K562 (cell line): Measurements from ENCODE around the gene CASP6. TPM values are rescaled to one million over a fixed set of nuclear protein-coding genes. Genes with fewer than 3 reads are reported as not detected.
A peak's percentile ranks its signal among the peaks of the same experiment; 100 is the strongest.

ENCODE experiments used
- BRD9 ChIP-seq: fragments of 450-650 bp; IDR thresholded peaks from 2 replicates; pipeline ENCODE4 v1.6.1; 2018; ENCODE audit warnings: low read depth; ENCODE audit not compliant: partially characterized antibody
- CTBP1 ChIP-seq: fragments of 450-650 bp; IDR thresholded peaks from 2 replicates; pipeline ENCODE4 v1.6.1; 2016; ENCODE audit warnings: borderline replicate concordance
- DACH1 ChIP-seq: fragments of 450-650 bp; IDR thresholded peaks from 2 replicates; pipeline ENCODE4 v1.6.1; 2018; ENCODE audit not compliant: partially characterized antibody
- ELK1 ChIP-seq: sonication (generic); formaldehyde crosslinking; IDR thresholded peaks from 2 replicates; pipeline ENCODE4 v1.8.1; 2022; ENCODE audit warnings: missing genetic modification reagents
- ETV5 ChIP-seq: sonication (generic); formaldehyde crosslinking; IDR thresholded peaks from 2 replicates; pipeline ENCODE4 v1.4.0; 2020; ENCODE audit warnings: low read depth, mild to moderate bottlenecking, missing genetic modification reagents
- FOXO4 ChIP-seq: fragments of 450-650 bp; formaldehyde crosslinking; IDR thresholded peaks from 2 replicates; pipeline ENCODE4 v1.4.0; 2020; ENCODE audit warnings: mild to moderate bottlenecking, moderate library complexity
- LEF1 ChIP-seq: fragments of 450-650 bp; IDR thresholded peaks from 2 replicates; pipeline ENCODE4 v1.6.1; 2016; ENCODE audit warnings: mild to moderate bottlenecking
- PATZ1 ChIP-seq: fragments of 250-450 bp; sonication (Bioruptor Pico); IDR thresholded peaks from 2 replicates; pipeline ENCODE4 v1.5.0; 2020; ENCODE audit warnings: mild to moderate bottlenecking, borderline replicate concordance
- SUPT5H ChIP-seq: fragments of 450-650 bp; IDR thresholded peaks from 2 replicates; pipeline ENCODE4 v1.6.1; 2016
- XRCC3 ChIP-seq: fragments of 450-650 bp; IDR thresholded peaks from 2 replicates; pipeline ENCODE4 v1.6.1; 2017; ENCODE audit warnings: mild to moderate bottlenecking, moderate library complexity
- YBX1 ChIP-seq: fragments of 450-650 bp; IDR thresholded peaks from 2 replicates; pipeline ENCODE4 v1.7.1; 2016; ENCODE audit warnings: mild to moderate bottlenecking
- ZFP1 ChIP-seq: fragments of 450-650 bp; formaldehyde crosslinking; IDR thresholded peaks from 2 replicates; pipeline ENCODE4 v1.4.0; 2020; ENCODE audit warnings: mild to moderate bottlenecking, mixed read lengths
- ZFX ChIP-seq: sonication (generic); formaldehyde crosslinking; IDR thresholded peaks from 2 replicates; pipeline ENCODE4 v1.8.0; 2022; ENCODE audit warnings: mild to moderate bottlenecking, missing genetic modification reagents, moderate library complexity
- ZNF584 ChIP-seq: fragments of 200-800 bp; sonication (Bioruptor generic); IDR thresholded peaks from 2 replicates; pipeline ENCODE4 v1.6.1; 2016; ENCODE audit warnings: low read depth, mild to moderate bottlenecking, missing genetic modification characterization, missing compliant biosample characterization
- polyA plus RNA-seq, 8 experiments: library from polyadenylated mRNA; depleted of rRNA in 4 of 8; stranded (reverse) in 5 of 8; unstranded in 3 of 8; fragments of >200 nt; fragmentation: Nextera tagmentation in 2 of 8; fragmentation: Illumina TruSeq in 1 of 8; extraction: Ambion mirVana in 2 of 8; extraction: Trizol in 1 of 8; gene quantifications; 2 replicates each; pipeline versions ENCODE4 v1.2.1 to v1.2.3, GENCODE V29; 2011 to 2014; ENCODE audit warnings: inconsistent platforms in 1 of 8, missing spikeins in 1 of 8
- total RNA-seq, 7 experiments: library from RNA; depleted of rRNA in 6 of 7; stranded (reverse); fragments of >200 nt in 6 of 7; fragmentation: Illumina TruSeq in 2 of 7; extraction: Trizol in 2 of 7; gene quantifications; 2 replicates each; pipeline versions ENCODE4 v1.2.1 to v1.2.3, GENCODE V29; 2011 to 2021; ENCODE audit warnings: low replicate concordance in 1 of 7
- TF ChIP-seq, protein P1 (sequence below): fragments of 200-800 bp; sonication (Bioruptor generic); IDR thresholded peaks from 2 replicates; pipeline ENCODE4 v1.6.1; 2016; ENCODE audit warnings: missing genetic modification characterization, missing compliant biosample characterization
- TF ChIP-seq, protein P2 (sequence below): IDR thresholded peaks from 2 replicates; pipeline ENCODE4 v1.6.1; 2011; ENCODE audit warnings: borderline replicate concordance, low read depth, mild to moderate bottlenecking, moderate library complexity, low read length; ENCODE audit not compliant: insufficient read depth, poor library complexity, severe bottlenecking

The CASP6 gene
- total and polyA plus RNA-seq, 9 of the 15 experiments (the other 6 are each of a cell fraction or from before 2014, with no cell fraction given): 20.8 to 72.7 (median 39.1) TPM

DNA sequence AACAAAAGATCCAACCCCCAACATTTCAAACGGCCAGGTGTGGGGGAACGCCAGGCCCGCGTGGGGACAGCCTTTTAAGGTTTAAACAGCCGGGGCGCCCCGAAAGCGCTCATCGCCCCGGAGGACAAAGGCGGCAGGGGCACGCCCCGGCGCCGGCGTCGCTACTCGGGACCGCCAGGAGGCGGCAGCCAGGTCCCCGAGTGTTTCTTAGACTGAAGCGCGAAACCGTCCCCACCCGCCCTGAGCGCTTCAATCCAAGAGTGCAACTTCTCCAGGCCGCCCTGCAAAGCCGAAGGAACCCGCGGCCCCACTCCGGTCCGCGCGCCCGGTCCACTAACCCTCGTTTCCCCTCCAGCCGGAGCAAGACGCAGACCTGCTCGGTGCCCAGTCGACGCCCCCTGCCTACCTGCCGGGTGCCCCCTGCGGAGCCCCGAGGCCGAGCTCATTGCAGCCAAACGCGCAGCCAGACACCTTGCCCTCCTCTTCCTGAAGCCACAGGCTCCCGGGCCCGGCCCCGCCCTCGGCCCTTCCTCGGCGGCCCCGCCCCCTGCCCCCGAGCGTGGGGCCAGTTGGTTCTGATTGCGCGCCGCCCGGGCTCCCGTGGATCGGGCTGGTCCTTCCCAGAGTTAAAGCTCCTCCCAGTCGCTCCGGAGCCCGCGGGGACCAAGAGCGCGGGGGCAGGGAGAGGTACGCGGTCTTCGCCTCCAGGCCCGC, at the start of gene CASP6 (continued):
- TF ChIP-seq, protein P1, sequence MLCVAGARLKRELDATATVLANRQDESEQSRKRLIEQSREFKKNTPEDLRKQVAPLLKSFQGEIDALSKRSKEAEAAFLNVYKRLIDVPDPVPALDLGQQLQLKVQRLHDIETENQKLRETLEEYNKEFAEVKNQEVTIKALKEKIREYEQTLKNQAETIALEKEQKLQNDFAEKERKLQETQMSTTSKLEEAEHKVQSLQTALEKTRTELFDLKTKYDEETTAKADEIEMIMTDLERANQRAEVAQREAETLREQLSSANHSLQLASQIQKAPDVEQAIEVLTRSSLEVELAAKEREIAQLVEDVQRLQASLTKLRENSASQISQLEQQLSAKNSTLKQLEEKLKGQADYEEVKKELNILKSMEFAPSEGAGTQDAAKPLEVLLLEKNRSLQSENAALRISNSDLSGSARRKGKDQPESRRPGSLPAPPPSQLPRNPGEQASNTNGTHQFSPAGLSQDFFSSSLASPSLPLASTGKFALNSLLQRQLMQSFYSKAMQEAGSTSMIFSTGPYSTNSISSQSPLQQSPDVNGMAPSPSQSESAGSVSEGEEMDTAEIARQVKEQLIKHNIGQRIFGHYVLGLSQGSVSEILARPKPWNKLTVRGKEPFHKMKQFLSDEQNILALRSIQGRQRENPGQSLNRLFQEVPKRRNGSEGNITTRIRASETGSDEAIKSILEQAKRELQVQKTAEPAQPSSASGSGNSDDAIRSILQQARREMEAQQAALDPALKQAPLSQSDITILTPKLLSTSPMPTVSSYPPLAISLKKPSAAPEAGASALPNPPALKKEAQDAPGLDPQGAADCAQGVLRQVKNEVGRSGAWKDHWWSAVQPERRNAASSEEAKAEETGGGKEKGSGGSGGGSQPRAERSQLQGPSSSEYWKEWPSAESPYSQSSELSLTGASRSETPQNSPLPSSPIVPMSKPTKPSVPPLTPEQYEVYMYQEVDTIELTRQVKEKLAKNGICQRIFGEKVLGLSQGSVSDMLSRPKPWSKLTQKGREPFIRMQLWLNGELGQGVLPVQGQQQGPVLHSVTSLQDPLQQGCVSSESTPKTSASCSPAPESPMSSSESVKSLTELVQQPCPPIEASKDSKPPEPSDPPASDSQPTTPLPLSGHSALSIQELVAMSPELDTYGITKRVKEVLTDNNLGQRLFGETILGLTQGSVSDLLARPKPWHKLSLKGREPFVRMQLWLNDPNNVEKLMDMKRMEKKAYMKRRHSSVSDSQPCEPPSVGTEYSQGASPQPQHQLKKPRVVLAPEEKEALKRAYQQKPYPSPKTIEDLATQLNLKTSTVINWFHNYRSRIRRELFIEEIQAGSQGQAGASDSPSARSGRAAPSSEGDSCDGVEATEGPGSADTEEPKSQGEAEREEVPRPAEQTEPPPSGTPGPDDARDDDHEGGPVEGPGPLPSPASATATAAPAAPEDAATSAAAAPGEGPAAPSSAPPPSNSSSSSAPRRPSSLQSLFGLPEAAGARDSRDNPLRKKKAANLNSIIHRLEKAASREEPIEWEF (CRISPR knock-in tag): no peak
- TF ChIP-seq BRD9 (no peak), FOXO4 (no peak), ZNF584 (no peak), ZFX (peak; percentile 75), LEF1 (no peak), PATZ1 (CRISPR knock-in tag) (no peak), ELK1 (CRISPR knock-in tag) (no peak), DACH1 (no peak), ZFP1 (CRISPR knock-in tag) (no peak), YBX1 (no peak), SUPT5H (peak; percentile 84), XRCC3 (no peak), CTBP1 (peak; percentile 67; the same call in 1 of the 2 replicates), ETV5 (no peak)
- TF ChIP-seq, protein P2, sequence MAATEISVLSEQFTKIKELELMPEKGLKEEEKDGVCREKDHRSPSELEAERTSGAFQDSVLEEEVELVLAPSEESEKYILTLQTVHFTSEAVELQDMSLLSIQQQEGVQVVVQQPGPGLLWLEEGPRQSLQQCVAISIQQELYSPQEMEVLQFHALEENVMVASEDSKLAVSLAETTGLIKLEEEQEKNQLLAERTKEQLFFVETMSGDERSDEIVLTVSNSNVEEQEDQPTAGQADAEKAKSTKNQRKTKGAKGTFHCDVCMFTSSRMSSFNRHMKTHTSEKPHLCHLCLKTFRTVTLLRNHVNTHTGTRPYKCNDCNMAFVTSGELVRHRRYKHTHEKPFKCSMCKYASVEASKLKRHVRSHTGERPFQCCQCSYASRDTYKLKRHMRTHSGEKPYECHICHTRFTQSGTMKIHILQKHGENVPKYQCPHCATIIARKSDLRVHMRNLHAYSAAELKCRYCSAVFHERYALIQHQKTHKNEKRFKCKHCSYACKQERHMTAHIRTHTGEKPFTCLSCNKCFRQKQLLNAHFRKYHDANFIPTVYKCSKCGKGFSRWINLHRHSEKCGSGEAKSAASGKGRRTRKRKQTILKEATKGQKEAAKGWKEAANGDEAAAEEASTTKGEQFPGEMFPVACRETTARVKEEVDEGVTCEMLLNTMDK: peak; percentile 47
